GM10847 (cell line): ENCODE results near the gene PFAS.

Experiments
- POLR2A ChIP-seq: IDR thresholded peaks from 2 replicates; pipeline ENCODE4 v1.6.1; 2011; ENCODE audit not compliant: insufficient read length; ENCODE audit errors: extremely low read depth

PFAS gene

GRCh38 chr17:8275421-8276290, 26.6 kb downstream of the PFAS start:
- TF ChIP-seq POLR2A, result no peak

- no peak for TF ChIP-seq POLR2A
Observed at GRCh38 chr17:8277317-8277716, 28.2 kb downstream of the PFAS start.

DNA sequence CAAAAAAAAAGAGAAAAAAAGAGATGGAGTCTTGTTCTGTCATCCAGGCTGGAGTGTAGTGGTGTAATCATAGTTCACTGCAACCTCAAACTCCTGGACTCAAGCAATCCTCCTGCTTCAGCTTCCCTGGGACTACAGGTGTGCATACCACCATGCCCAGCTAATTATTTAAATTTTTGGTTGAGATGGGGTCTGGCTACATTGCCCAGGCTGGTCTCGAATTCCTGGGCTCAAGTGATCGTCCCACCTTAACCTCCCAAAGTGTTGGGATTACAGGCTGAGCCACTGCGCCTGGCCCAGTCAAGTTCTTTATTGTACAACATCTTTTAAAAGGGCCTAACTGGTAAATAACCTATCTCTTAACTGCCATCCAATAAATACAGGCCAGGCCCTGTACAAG, 33.3 kb downstream of the PFAS start:
- no peak for TF ChIP-seq POLR2A

DNA sequence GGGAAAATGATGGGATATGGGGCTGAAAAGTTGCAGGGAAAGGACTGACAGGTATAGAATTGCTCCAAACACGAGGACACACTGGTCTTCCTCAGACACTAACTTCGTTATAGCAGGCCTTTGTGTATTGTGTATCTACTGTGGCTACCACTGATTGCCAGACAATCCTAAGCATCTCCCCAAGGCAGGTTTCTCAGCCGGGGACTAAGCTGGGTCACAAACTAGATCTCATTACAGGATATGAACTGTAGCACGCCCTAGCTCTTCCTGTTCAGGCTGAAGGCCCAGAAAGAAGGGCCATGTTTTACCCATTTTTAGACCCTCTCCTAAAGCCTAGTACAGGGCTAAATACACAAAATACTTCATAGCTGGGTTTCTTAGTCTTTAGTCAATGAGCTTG, 34.3 kb downstream of the PFAS start:
- no peak for TF ChIP-seq POLR2A

DNA sequence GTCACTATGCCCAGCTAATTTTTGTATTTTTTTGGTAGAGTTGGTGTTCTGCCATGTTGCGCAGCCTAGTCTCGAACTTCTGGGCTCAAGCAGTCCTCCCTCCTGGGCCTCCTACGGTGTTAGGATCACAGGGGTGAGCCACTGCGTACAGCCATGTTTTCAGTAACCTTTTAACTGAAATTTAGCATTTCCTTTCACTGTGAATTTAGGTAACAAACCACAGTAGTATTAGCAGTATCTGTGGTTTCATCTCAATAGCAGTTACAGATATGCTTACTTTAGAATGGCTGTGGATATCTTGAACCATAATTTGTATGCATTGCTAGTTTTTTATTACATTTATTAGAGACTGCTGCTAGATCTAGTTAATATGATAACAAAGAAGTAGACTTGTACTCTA, 35.0 kb downstream of the PFAS start:
- no peak for TF ChIP-seq POLR2A

DNA sequence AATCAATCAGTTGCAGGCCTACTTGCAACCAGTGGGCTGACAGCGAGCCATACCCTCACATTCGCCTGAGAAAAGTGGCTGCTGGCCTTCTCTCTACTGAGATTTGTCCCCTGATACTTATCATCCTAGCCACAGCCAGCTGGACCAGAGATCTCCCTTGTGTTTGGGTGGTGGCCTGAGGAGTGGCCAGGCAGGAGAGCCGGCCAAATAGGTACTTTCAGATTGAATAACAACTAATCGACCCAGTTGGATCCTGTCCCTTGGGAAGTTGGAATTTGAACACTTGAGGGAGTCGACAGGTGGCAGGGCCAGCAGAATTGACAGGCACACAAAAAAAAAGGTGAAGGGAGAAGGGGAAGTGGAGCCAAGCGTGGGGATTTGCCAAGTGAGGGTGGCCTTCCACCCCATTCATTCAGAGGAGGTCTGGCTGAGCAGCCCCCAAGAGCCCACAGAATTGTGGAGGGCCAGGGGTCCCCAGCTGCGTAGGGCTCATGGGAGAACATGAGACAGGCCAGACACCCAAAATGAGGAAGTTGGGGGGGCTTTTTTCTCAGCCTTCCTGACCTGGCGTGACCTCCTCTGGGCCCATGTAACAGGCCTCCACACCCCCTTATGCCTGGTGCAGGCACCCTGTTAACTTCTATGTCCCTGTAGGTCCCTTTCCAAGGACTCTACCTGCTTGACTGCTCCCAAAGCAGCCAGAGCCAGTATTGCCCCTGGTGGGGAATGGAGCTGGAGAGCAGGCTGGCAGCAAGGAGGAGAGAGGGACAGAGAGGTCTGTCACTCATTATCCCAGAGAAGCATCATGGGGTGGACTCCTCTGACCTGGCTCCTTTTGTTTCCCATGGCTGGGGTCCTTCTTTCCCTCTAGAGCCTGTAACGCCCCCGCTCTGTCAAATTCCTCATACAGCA, 36.4 kb downstream of the PFAS start:
- TF ChIP-seq POLR2A, result no peak

GRCh38 chr17:8287651-8288335, 38.7 kb downstream of the PFAS start:
- TF ChIP-seq POLR2A, result no peak

DNA sequence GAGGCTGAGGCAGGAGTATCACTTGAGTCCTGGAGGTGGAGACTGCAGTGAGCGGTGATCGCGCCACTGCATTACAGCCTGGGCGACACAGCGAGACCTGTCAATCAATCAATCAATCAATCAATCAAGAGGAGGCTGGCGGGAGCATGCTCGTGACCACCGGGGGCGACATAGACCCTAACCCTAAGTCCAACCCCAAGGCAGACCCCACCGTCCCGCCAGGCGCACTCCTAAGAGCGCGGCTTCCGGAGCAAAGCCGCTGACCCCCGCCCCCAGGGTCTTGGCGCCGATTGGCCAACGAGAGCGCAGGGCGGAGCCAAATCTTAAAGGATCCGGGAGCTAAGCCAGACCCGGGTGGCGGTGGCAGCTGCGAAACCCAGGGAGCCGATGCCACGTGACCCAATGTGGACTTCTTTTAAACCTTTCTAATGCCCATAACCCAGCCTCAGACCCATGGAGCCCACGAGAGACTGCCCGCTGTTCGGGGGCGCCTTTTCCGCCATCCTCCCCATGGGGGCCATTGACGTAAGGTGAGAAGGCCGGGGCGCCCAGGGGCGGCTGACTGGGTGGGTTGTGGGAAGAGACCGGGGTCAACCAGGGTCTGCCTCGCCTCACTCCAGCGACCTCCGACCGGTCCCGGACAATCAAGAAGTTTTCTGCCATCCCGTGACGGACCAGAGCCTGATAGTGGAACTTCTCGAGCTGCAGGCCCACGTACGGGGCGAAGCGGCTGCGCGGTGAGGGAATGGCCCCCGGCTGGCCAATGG, 39.4 kb downstream of the PFAS start, which contains the start of gene RANGRF:
Gene RANGRF, plus strand, starts transcription at position 335 of the 767 bp plus-strand sequence. Its CDS starts 119 bp downstream, at position 454.
- TF ChIP-seq POLR2A, result peak; percentile 74

DNA sequence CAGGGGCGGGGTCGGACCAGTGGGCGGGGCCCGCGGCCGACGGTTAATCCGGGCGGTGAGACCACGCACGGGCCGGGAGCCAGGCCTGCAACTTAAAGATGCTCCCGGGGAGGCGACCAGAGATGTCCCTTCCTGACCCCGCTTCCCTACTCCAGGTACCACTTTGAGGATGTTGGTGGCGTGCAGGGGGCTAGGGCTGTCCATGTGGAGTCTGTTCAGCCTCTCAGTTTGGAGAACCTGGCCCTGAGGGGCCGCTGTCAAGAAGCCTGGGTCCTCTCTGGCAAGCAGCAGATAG, 40.0 kb downstream of the PFAS start:
- no peak for TF ChIP-seq POLR2A

- TF ChIP-seq POLR2A, result no peak
Observed at GRCh38 chr17:8290043-8290442, 41.0 kb downstream of the PFAS start.

GRCh38 chr17:8292639-8293395, 43.7 kb downstream of the PFAS start:
- TF ChIP-seq POLR2A, result no peak

- no peak for TF ChIP-seq POLR2A
Observed at GRCh38 chr17:8294361-8294760, 45.3 kb downstream of the PFAS start.

- TF ChIP-seq POLR2A, result no peak
Observed at GRCh38 chr17:8294814-8295316, 45.8 kb downstream of the PFAS start.

- TF ChIP-seq POLR2A, result no peak
Observed at GRCh38 chr17:8300226-8300625, 51.1 kb downstream of the PFAS start.

- no peak for TF ChIP-seq POLR2A
Observed at GRCh38 chr17:8300627-8301242, 51.6 kb downstream of the PFAS start.
